ENCODE results near the gene CRCP. TPM values are rescaled to one million over a fixed set of nuclear protein-coding genes. Genes with fewer than 3 reads are reported as not detected.
"Not testable (repeated sequence)": the region's sequence is repeated elsewhere in the genome, so short reads cannot be mapped to it uniquely, and the experiment has no call there.

CRCP gene
- total and polyA plus RNA-seq, 4 donors = 18.9 to 43.0 (median 32.4) TPM

DNA sequence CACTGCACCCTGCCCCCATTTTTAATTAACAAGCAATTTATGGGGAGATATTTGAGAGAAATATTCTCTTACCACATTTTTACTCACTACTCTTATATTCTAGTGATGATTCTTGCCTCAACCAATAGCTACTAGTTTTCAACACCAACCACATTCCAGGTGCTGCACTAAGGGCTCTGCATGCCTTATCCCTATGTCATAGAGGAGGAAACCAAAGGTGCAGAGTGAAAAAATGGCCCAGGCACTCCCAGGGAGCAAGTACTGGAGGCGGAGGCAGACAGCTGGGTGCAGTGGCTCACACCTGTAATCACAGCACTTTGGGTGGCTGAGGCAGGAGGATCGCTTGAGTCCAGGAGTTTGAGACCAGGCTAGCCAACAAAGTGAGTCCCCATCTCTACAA, 55.0 kb downstream of the CRCP start:
- no peaks in the 10 kb centered on the region for H3K9me3 ChIP-seq (ENCODE audit: control insufficient read depth in 4 of 4, insufficient read depth in 3 of 4, low read length in 3 of 4)
- ATAC-seq (ENCODE audit: insufficient read depth, low FRiP score) (no peak), DNase-seq (no peak)
- H3K4me3 ChIP-seq = no peak overlapping the region
- H3K27me3 ChIP-seq (ENCODE audit: control insufficient read depth in 3 of 3, insufficient read depth in 3 of 3, low read length in 2 of 3) = no peaks in the 10 kb centered on the region
- H3K4me1 ChIP-seq (ENCODE audit: control insufficient read depth in 5 of 5, insufficient read depth in 5 of 5, low read length in 5 of 5) = peaks cover 0 to 12% (median 6%) of the 10 kb centered on the region in 5 donors
- no peak overlapping the region for H3K27ac ChIP-seq (ENCODE audit: low read depth in 1 of 2, low read length in 1 of 2)
- H3K9ac ChIP-seq (ENCODE audit: insufficient read depth in 1 of 2, low read length in 2 of 2) = no peak overlapping the region
- no peaks in the 10 kb centered on the region for H3K36me3 ChIP-seq (ENCODE audit: control insufficient read depth in 4 of 4, insufficient read depth in 4 of 4, low read length in 4 of 4)
- TF ChIP-seq, protein P1, sequence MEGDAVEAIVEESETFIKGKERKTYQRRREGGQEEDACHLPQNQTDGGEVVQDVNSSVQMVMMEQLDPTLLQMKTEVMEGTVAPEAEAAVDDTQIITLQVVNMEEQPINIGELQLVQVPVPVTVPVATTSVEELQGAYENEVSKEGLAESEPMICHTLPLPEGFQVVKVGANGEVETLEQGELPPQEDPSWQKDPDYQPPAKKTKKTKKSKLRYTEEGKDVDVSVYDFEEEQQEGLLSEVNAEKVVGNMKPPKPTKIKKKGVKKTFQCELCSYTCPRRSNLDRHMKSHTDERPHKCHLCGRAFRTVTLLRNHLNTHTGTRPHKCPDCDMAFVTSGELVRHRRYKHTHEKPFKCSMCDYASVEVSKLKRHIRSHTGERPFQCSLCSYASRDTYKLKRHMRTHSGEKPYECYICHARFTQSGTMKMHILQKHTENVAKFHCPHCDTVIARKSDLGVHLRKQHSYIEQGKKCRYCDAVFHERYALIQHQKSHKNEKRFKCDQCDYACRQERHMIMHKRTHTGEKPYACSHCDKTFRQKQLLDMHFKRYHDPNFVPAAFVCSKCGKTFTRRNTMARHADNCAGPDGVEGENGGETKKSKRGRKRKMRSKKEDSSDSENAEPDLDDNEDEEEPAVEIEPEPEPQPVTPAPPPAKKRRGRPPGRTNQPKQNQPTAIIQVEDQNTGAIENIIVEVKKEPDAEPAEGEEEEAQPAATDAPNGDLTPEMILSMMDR (IDR thresholded peaks at IDR 0.05; ENCODE audit: control extremely low read depth, extremely low read depth) = no peak
- WGBS, 2 donors = 93 to 97% methylated on average over 2 of the region's 2 CpGs

DNA sequence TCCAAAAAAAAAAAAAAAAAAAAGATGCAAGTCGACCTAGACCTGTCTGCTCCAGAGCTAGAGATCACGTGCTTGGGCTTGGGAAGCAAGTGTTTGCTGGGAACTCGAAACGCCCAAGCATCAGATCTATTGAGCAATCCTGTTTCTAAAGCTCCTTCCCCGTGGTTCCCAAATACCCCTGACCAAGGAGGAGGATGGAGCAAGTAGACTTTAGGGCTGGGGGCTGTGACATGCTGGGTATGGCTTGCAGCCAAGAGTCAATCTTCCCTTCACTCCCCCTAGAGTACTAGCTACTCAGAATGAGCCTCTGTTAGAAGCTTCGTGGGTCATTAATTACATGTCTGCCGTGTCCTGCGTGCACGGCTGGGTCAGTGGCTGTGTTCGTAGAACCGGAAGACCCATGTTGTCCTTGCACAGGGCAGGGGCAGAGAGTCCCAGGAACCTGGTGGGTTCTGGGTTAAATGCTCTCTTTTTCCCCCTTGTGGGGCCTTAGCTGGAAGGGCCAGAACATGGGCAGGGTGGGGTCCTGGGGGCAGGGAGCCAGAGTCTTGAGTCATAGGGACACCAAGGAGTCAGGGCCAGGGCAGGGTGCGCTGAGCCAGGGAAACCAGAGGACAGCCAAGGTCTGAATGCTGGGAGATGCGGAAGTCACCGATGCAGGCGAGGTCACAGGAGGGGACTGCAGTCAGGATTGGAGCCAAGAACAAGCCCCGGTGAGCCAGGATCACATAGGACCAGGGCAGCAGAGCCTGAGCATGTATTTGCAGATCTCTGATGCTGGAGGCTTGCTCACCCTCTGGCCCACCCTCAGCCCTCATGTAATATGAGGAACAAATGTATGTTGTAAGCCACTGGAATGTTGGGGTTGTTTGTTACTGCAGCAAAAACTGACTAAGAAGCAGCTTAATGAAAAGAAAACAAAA, 55.9 kb downstream of the CRCP start:
- WGBS, 2 donors = 51 to 59% methylated on average over 16 of the region's 16 CpGs
- no peak overlapping the region for H3K4me3 ChIP-seq

DNA sequence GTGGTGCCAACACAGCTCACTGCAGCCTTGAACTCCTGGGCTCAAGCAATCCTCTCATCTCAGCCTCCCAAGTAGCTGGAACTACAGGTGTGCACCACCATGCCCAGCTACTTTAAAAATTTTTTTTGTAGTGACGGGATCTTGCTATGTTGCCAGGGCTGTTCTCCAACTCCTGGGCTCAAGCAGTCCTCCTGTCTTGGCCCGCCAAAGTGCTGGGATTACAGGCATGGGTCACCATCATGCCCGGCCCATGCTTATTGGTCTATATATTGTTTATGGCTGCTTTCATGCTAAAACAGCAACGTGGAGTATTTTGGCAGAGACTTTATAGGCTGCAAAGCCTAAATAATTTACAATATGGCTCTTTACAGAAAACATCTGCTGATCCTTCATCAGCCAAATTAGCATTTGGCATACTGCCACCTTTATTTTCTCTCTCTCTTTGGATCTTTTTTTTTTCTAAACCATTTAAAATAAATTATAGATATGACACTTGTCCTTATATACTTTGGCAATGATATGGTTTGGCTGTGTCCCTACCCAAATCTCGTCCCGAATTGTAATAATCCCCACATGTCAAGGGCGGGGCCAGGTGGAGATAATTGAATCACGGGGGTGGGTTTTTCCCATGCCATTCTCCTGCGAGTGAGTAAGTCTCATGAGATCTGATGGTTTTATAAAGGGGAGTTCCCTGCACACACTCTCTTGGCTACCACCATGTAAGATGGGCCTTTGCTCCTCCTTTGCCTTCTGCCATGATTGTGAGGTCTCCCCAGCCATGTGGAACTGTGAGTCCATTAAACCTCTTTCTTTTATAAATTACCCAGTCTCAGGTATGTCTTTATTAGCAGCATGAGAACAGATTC, 58.1 kb downstream of the CRCP start:
- 76 to 85% methylated on average over 9 of the region's 9 CpGs for WGBS, 2 donors
- peak; percentile 77 to 95 (median 94) for DNase-seq
- not testable (repeated sequence) for ATAC-seq (ENCODE audit: insufficient read depth, low FRiP score); H3K27me3 ChIP-seq (ENCODE audit: control insufficient read depth in 3 of 3, insufficient read depth in 3 of 3, low read length in 2 of 3); H3K9ac ChIP-seq (ENCODE audit: insufficient read depth in 1 of 2, low read length in 2 of 2); H3K9me3 ChIP-seq (ENCODE audit: control insufficient read depth in 4 of 4, insufficient read depth in 3 of 4, low read length in 3 of 4); H3K27ac ChIP-seq (ENCODE audit: low read depth in 1 of 2, low read length in 1 of 2); H3K36me3 ChIP-seq (ENCODE audit: control insufficient read depth in 4 of 4, insufficient read depth in 4 of 4, low read length in 4 of 4); H3K4me3 ChIP-seq
- peaks cover 0 to 10% (median 6%) of the 10 kb centered on the region in 5 donors for H3K4me1 ChIP-seq (ENCODE audit: control insufficient read depth in 5 of 5, insufficient read depth in 5 of 5, low read length in 5 of 5)

More for the DNA sequence above, 55.9 kb downstream of the CRCP start:
- no peaks in the 10 kb centered on the region for H3K9me3 ChIP-seq (ENCODE audit: control insufficient read depth in 4 of 4, insufficient read depth in 3 of 4, low read length in 3 of 4)
- no peaks in the 10 kb centered on the region for H3K27me3 ChIP-seq (ENCODE audit: control insufficient read depth in 3 of 3, insufficient read depth in 3 of 3, low read length in 2 of 3)
- peak overlapping the region in 1 of 2 donors; percentile 8 for H3K27ac ChIP-seq (ENCODE audit: low read depth in 1 of 2, low read length in 1 of 2)
- ATAC-seq (ENCODE audit: insufficient read depth, low FRiP score) = peak; percentile 65
- no peak overlapping the region for H3K9ac ChIP-seq (ENCODE audit: insufficient read depth in 1 of 2, low read length in 2 of 2)
- H3K36me3 ChIP-seq (ENCODE audit: control insufficient read depth in 4 of 4, insufficient read depth in 4 of 4, low read length in 4 of 4) = no peaks in the 10 kb centered on the region
- DNase-seq = peak; percentile 35 to 81 (median 60)
- peaks cover 0 to 12% (median 6%) of the 10 kb centered on the region in 5 donors for H3K4me1 ChIP-seq (ENCODE audit: control insufficient read depth in 5 of 5, insufficient read depth in 5 of 5, low read length in 5 of 5)
- TF ChIP-seq, protein P1 (IDR thresholded peaks at IDR 0.05; ENCODE audit: control extremely low read depth, extremely low read depth) = no peak

DNA sequence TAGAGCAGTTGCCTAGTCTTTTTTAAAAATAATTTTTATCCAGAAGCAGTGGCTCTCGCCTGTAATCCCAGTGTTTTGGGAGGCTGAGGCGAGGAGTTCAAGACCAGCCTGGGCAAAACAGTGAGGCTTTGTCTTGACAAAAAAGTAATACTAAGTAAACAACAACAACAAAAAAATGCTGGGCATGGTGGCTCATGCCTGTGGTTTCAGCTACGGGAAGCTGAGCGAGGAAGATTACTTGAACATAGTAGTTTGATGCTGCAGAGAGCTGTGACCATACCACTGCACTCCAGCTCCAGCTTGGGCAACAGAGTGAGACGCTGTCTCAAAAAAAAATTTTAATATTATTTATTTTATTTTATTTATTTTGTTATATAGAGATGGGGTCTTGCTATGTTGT, 59.2 kb downstream of the CRCP start:
- Histone ChIP-seq H3K4me3 (no peak overlapping the region), H3K9ac (ENCODE audit: insufficient read depth in 1 of 2, low read length in 2 of 2) (no peak overlapping the region), H3K36me3 (ENCODE audit: control insufficient read depth in 4 of 4, insufficient read depth in 4 of 4, low read length in 4 of 4) (no peaks in the 10 kb centered on the region), H3K4me1 (ENCODE audit: control insufficient read depth in 5 of 5, insufficient read depth in 5 of 5, low read length in 5 of 5) (peaks cover 0 to 6% (median 6%) of the 10 kb centered on the region in 5 donors), H3K27me3 (ENCODE audit: control insufficient read depth in 3 of 3, insufficient read depth in 3 of 3, low read length in 2 of 3) (no peaks in the 10 kb centered on the region), H3K27ac (ENCODE audit: low read depth in 1 of 2, low read length in 1 of 2) (no peak overlapping the region), H3K9me3 (ENCODE audit: control insufficient read depth in 4 of 4, insufficient read depth in 3 of 4, low read length in 3 of 4) (peaks cover 0 to 4% (median 0%) of the 10 kb centered on the region in 4 donors)
- DNase-seq (no peak), ATAC-seq (ENCODE audit: insufficient read depth, low FRiP score) (no peak)
- TF ChIP-seq, protein P1 (IDR thresholded peaks at IDR 0.05; ENCODE audit: control extremely low read depth, extremely low read depth) = no peak
- WGBS, 2 donors = 92 to 96% methylated on average over 5 of the region's 5 CpGs

DNA sequence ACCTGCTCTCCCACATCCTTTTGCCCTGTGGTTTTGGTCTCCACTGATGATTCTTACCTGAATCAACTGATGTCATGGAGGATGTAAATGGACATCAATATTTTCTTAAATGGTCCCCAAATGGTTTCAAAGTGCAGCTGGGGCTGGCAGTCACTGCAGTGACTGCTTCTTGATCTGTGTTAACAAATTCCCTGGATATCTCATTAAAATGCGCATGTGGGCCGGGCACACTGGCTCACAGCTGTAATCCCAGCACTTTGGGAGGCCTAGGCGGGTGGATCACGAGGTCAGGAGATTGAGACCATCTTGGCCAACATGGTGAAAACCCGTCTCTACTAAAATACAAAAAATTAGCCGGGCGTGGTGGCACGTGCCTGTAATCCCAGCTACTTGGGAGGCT, 60.4 kb downstream of the CRCP start:
- not testable (repeated sequence) for DNase-seq; H3K4me3 ChIP-seq; H3K9me3 ChIP-seq (ENCODE audit: control insufficient read depth in 4 of 4, insufficient read depth in 3 of 4, low read length in 3 of 4); ATAC-seq (ENCODE audit: insufficient read depth, low FRiP score); H3K27me3 ChIP-seq (ENCODE audit: control insufficient read depth in 3 of 3, insufficient read depth in 3 of 3, low read length in 2 of 3); H3K27ac ChIP-seq (ENCODE audit: low read depth in 1 of 2, low read length in 1 of 2); H3K9ac ChIP-seq (ENCODE audit: insufficient read depth in 1 of 2, low read length in 2 of 2); H3K36me3 ChIP-seq (ENCODE audit: control insufficient read depth in 4 of 4, insufficient read depth in 4 of 4, low read length in 4 of 4); H3K4me1 ChIP-seq (ENCODE audit: control insufficient read depth in 5 of 5, insufficient read depth in 5 of 5, low read length in 5 of 5)
- 94 to 96% methylated on average over 8 of the region's 8 CpGs for WGBS, 2 donors
